GM18520 (cell line): Measurements from ENCODE around the gene CD3G.
"Not testable (repeated sequence)": the region's sequence is repeated elsewhere in the genome, so short reads cannot be mapped to it uniquely, and the experiment has no call there.

Experiments
- ATAC-seq: cut with Tn5 transposase; IDR thresholded peaks from one replicate; pipeline ENCODE4 v1.9.1; 2021; ENCODE audit not compliant: unreplicated experiment

Gene CD3G

DNA sequence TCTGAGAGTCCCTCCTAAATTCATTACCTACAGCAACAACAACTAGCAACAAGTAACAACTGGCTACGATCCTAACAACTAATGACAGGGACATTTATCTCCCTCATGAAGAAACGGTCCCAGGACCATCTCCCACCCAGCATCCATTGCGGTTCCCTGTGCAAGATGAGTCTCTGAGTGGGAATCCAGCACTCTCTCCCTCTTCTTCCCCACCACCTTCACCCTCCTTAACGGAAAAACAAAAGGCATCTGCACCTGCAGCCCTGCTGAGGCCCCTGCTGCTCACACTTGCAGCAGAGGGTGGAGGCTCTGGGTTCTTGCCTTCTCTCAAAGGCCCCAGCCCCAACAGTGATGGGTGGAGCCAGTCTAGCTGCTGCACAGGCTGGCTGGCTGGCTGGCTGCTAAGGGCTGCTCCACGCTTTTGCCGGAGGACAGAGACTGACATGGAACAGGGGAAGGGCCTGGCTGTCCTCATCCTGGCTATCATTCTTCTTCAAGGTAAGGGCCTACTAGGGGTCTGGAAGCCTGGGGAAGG is at the start of gene CD3G:
Gene CD3G, plus strand, starts transcription at position 364 of the 535 bp plus-strand sequence. Its CDS starts 80 bp downstream, at position 444.
- no peak for ATAC-seq

DNA sequence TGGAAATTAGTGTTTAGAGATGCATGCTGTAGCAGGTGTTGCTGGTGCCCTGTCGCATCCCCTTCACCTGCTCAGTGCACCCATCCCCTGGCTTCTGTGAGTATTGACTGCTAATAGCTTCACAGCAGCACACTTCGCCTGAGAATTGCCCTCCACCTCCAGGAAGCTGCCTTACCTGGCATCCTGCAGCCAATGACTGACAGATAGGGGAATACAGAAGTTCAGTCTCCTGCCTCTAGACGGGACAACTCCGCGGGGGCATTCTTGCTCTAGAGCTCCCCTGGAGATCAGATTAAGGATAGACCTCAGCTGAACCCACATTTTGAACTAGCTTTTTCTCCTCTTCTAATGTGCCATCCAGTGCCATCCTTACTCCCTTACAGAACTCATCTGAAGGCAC is 48.9 kb upstream of the CD3G start:
- ATAC-seq = no peak

DNA sequence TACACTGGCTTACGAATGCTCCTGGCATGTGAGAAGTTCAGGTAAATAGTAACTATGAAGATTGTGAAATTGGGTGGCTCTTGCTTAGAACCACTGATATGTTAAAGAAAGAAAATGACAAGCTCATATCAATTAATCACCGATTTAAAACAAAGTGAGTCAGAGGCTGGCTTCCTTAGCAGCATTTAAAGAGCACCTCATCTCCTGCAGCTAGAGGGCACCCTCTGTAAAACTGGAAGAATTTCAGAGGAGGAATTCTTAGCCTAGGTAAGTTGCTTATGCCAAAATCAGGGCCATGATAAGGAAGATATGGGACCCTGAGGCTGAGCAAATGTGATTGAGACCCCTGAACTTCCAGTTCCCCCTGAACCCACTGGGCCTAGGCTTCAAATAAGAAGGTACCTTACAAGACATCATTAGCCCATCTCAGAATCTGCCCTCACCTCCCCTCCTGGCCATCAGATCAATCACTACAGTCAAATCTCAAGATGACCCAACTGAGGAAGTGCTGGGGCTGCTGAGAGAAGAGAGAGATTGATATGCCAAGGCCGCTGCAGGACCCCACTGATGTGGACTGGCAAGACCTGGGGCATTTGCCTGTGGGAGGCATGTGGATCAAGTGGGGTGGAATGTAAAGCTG is 48.2 kb upstream of the CD3G start:
- no peak for ATAC-seq

DNA sequence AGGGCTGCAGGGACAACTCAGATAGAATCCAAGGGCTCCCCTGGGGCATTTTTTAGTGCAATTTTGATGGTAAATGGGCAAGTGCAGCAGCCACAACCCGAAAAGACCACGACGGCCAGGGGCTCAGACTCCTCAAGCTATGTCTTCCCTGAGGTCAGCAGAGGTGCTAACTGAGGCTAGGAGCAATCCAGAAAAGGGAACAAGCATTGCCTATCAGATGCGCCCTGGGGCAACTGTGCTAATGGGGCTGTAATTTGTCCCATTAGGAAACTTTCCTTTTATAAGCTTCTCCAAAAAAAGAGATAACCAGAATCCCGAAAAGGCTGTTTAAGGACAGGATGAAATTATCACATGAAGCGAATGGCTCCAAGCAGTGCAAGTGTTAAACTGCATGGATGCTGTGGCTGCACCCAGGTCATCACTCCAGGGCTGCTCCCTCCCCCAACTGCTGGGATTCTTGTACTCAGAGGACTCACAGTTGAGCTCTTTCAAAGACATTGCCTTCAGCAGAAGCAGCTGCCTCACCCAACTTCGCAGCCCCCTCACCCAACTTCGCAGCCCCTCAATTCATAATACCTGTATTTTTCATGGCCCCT is 42.4 kb upstream of the CD3G start:
- no peak for ATAC-seq

DNA sequence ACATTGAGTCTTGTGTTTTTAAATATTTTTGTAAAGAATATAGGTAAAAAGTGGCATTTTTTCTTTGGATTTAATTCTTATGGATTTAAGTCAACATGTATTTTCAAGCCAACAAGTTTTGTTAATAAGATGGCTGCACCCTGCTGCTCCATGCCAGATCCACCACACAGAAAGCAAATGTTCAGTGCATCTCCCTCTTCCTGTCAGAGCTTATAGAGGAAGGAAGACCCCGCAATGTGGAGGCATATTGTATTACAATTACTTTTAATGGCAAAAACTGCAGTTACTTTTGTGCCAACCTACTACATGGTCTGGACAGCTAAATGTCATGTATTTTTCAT is 39.9 kb upstream of the CD3G start:
- no peak for ATAC-seq

GRCh38 chr11:118304568-118305248 is 39.4 kb upstream of the CD3G start, which contains the start of gene CD3E:
CD3E (plus strand) TSS chr11:118304730; CDS start chr11:118304953, 223 bp downstream.
- ATAC-seq = no peak

DNA sequence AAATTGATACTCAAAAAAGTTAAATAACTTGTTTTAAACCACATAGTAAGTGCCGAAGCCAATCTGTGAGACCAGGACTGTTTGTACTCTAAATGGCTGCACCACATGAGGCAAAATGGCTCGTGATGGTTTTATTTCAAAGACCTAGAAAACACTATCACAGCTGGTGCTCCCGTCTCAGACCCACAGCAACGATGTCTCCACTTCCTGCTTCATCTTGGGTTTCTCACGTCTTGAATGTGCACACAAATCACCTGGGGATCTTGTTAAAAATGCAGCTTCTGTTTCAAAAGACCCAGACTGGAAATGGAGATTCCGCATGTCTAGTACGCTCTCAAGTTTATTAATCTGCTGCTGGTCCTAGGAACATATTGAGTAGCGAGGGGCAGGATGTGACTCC is 38.4 kb upstream of the CD3G start:
- ATAC-seq = no peak

DNA sequence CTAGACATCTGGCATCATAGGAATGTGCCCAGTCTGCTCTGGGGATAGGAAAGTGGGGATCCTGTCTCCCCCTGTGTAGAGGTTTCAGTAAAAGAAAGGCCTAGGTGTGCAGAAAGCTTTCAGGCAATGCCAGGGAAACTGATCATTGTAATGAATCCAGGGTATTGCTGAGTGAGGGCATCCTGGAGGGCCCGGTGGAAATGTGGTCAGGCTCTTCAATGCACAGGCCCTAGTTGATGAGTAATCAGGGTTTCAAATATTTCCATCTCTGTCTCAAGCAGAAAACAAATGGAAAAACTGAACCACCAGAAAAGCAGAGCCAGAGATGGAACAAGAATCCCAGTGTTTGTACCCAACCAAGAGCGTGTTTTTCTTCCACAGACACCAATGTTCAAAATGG is 37.6 kb upstream of the CD3G start:
- ATAC-seq = no peak

GRCh38 chr11:118308995-118309528 is 35.1 kb upstream of the CD3G start:
- not testable (repeated sequence) for ATAC-seq

DNA sequence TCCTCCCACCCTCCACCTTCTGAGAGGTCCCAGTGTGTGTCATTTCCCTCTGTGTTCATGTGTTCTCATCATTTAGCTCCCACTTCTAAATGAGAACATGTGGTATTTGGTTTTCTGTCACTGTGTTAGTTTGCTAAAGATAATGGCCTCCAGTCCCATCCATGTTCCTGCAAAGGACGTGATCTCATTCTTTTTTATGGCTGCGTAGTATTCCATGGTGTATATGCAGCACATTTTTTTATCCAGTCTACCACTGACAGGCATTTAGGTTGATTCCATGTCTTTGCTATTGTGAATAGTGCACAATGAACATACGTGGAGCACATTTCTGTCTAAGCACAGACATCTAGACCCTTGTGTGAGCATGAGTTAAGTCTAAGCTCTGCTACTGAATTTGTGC is 33.9 kb upstream of the CD3G start:
- ATAC-seq = no peak

DNA sequence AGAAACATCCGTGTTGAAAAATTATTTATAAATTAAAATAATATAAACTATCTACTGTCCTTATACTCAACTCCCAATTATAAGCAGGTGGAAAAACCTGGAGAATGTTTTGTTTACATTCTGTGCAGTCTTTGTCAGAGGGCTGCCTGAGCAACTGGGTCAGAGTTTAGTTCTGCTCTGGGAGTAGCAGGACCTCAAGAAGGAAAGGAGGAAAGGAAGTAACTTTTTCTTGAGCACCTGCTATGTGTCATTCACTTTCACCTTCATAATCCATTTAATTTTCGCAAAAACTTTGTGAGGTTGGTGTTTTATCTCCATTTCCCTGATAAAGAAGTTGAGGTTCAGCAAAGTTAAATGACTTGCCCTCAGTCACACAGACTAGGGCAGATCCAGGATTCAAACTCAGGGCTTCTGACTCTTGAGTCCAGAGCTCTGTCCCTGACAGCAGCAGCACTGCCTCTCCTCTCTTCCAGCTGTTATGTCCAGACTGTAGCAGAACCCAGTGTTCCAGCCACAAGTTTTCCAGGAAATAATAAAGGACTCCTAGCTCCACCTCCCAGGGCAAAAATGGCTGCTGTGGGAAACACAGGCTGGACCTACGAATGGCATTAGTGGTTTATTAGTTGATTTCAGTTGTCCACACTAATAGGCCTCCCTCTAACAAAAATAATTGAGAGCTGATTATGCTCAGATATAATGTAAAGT is 33.2 kb upstream of the CD3G start:
- no peak for ATAC-seq

GRCh38 chr11:118311518-118311917 is 32.6 kb upstream of the CD3G start:
- no peak for ATAC-seq

DNA sequence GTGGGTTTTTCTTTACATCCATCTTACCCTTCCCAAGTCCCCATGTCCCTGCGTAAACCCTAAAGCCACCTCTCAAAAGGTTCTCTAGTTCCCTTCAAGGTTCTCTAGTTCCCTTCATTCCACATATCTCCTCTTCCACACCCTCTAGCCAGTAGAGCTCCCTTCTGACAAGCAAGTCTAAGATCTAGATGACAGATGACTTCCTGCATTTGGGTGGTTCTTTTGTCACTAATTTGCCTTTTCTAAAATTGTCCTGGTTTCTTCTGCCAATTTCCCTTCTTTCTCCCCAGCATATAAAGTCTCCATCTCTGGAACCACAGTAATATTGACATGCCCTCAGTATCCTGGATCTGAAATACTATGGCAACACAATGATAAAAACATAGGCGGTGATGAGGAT is 31.8 kb upstream of the CD3G start:
- ATAC-seq = no peak

GRCh38 chr11:118313242-118313641 is 30.9 kb upstream of the CD3G start:
- ATAC-seq = no peak

DNA sequence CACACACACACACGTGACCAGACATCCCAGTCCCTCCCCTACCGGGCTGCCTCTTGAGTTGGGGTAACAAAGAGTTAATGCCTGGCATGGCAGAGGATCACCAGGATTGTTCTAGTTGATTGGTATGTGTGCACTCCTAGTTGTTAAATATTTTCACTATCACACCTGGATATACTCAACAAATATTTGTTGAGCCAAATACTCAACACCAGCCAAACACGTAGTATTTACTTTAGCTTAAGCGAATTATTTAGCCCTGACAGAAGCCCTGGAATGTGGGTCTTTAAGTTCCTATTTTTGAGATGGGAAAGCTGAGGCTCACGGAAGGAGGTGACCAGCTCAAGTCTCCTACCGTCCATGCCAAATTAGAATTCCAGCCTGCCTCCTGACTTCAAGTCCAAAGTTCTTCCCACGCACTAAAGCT is 29.1 kb upstream of the CD3G start:
- ATAC-seq = no peak

DNA sequence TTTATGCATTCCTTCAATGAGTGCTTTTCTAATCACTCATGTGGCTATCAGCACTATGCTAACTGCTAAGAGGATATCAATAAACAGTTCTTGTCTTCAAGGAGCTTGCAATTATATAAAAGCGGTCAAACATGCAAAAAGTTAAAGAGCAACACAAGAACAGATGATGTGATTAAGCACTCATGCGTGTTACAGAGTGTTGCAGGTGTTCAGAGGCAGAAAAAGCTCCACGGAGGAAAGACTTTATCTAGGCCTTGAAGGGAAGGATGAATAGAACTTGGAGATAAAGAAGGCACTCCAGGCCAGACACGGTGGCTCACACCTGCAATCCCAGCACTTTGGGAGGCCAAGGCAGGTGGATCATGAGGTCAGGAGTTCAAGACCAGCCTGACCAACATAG is 26.0 kb upstream of the CD3G start:
- ATAC-seq = no peak

- no peak for ATAC-seq
These were observed 25.4 kb upstream of the CD3G start for GRCh38 chr11:118318581-118319336.

- no peak for ATAC-seq
These were observed 24.8 kb upstream of the CD3G start for GRCh38 chr11:118319337-118319707.

GRCh38 chr11:118320515-118320914 is 23.6 kb upstream of the CD3G start:
- no peak for ATAC-seq

DNA sequence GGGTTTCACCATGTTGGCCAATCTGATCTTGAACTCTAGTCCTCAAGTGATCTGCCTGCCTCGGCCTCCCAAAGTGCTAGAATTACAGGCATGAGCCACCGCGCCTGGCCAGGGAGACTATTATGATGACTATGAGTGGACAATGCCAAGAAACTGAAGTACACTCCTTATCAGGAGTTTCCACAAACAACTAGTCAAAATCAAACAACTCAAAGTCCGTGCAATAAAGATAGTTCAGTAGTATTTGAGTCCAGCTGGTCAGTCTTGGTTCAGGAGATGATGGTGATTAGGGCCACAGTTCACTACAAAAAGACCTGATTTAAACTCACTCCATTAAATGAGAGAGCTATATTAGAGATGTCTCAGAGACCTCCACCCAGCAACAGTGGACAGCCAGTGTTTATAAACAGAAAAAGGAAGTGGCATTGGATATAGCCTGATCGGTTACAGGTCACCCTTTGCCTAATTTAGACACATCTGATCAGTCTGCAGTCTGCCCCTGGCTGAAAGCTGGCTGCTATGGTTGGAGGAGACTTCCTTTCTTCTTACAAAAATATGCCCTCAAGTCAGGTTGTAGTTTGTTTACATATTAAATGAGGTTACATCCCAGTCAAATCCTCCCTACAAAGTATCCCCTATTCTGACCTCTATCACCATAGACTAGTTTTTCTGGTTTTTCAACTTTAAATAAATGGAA is 22.6 kb upstream of the CD3G start:
- ATAC-seq = no peak
